ENCODE measurements around the gene CD300C.

DNA sequence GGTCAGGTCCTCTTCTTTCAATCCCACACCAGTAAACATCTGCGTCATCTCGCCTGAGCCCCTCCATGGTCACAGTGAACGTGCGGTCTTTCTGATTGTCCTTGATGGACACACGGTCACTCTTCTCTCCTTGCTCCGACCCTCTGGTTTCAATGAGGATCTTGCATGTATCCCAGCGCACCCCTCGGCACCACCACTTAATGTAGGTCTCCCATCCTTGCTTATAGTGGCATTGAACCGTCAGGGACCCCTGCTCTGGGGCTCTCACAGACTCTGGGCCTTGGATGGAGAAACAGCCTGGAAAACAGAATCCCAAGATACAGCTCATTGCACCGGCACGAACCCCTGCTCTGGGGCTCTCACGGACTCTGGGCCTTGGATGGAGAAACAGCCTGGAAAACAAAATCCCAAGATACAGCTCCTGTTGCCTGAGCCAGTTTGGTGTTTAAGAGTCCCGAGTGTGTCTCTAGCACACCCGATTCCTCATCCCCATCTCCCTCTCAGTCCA lies 20.1 kb downstream of the CD300C start:
- TF ChIP-seq CTCF (IDR thresholded peaks at IDR 0.05) (no peak), POLR2AphosphoS5 (IDR thresholded peaks at IDR 0.05) (no peak), POLR2A (IDR thresholded peaks at IDR 0.05) (no peak), EP300 (IDR thresholded peaks at IDR 0.05) (no peak)

Measured in upper lobe of left lung (tissue), 4 donors.